HCT116 (cell line): ENCODE measurements around the gene ZSWIM5. TPM values are rescaled to one million over a fixed set of nuclear protein-coding genes. Genes with fewer than 3 reads are reported as not detected.
"Not testable (repeated sequence)": the region's sequence is repeated elsewhere in the genome, so short reads cannot be mapped to it uniquely, and the experiment has no call there.

Source experiments
- ATAC-seq: fragments of 200-7000 bp; cut with Tn5 transposase; 2 replicates; pipeline ENCODE4 v1.9.1; 2020; ENCODE audit warnings: mild to moderate bottlenecking, moderate library complexity
- BruUV-seq: library from RNA; stranded (reverse); fragments of 400-500 nt; replicated peaks from 2 replicates; lab custom pipeline; 2021; lab: Mats Ljungman, UMichigan
- CTCF ChIA-PET: fragments of 300-600 bp; sonication (Branson Sonifier 250); formaldehyde crosslinking; loops from one replicate; lab custom pipeline; 2021; ENCODE audit warnings: antibody characterized with exemption; lab: Charles Lee
- POLR2A ChIA-PET: fragments of 300-600, 350-600 bp; sonication (Branson Sonifier 250); formaldehyde crosslinking; loops from one replicate; lab custom pipeline; 2021; ENCODE audit warnings: antibody characterized with exemption; lab: Charles Lee
- RAD21 ChIA-PET, 2 experiments: fragments of 300-600 bp; sonication (Branson Sonifier 250); formaldehyde crosslinking; loops; one replicate each; lab custom pipeline; 2023; ENCODE audit warnings: low total read pairs in 2 of 2; ENCODE audit not compliant: uncharacterized antibody in 2 of 2, unreplicated experiment in 2 of 2, low non-redundant PET in 1 of 2; lab: Charles Lee
- DNase-seq: peaks from one replicate; pipeline ENCODE4 v3.0.0-alpha.2; 2010; ENCODE audit warnings: low read depth, low spot score
- H2AFZ ChIP-seq: fragments of 200-600 bp; shearing (Covaris generic), sonication (generic); 2 replicates; pipeline ENCODE4 v1.6.1; 2017; ENCODE audit warnings: low read depth, mixed run types, mixed read lengths, antibody characterized with exemption, low read length; ENCODE audit not compliant: poor library complexity, severe bottlenecking
- H3K27ac ChIP-seq: 2 replicates; pipeline ENCODE4 v1.5.1; 2012; ENCODE audit warnings: low read depth, low read length
- H3K27me3 ChIP-seq: fragments of 200-600 bp; sonication (generic); 2 replicates; pipeline ENCODE4 v1.6.1; 2016; ENCODE audit warnings: mixed run types, low read length, mixed read lengths; ENCODE audit not compliant: insufficient read depth
- H3K36me3 ChIP-seq, 2 experiments: fragments of 200-500 bp in 1 of 2; fragments of 200-600 bp in 1 of 2; sonication (Bioruptor generic) in 1 of 2; sonication (generic) in 1 of 2; 2 replicates each; pipeline versions ENCODE4 v1.5.1 to v1.6.1; 2014 to 2016; ENCODE audit warnings: low read length in 2 of 2, inconsistent platforms in 1 of 2, mixed read lengths in 1 of 2, mixed run types in 1 of 2; ENCODE audit not compliant: insufficient read depth in 2 of 2, control insufficient read depth in 1 of 2
- H3K4me1 ChIP-seq, 2 experiments: fragments of 200-600 bp in 1 of 2; sonication (generic) in 1 of 2; 2 replicates each; pipeline versions ENCODE4 v1.5.1 to v1.6.1; 2012 to 2017; ENCODE audit warnings: low read length in 2 of 2, inconsistent platforms in 1 of 2, mild to moderate bottlenecking in 1 of 2, mixed read lengths in 1 of 2, mixed run types in 1 of 2, moderate library complexity in 1 of 2; ENCODE audit not compliant: insufficient read depth in 2 of 2, control insufficient read depth in 1 of 2
- H3K4me2 ChIP-seq: fragments of 200-600 bp; sonication (generic); 2 replicates; pipeline ENCODE4 v1.6.1; 2017; ENCODE audit warnings: mixed run types, low read length, mixed read lengths
- H3K4me3 ChIP-seq, 2 experiments: fragments of 200-600 bp in 1 of 2; sonication (generic) in 1 of 2; replicated peaks in 1 of 2; 2 replicates each; pipeline ENCODE4 v1.5.1; 2011 to 2016; ENCODE audit warnings: low read length in 2 of 2, control low read depth in 1 of 2, low read depth in 1 of 2, mild to moderate bottlenecking in 1 of 2, mixed read lengths in 1 of 2, mixed run types in 1 of 2
- H3K79me2 ChIP-seq: fragments of 200-600 bp; sonication (generic); 2 replicates; pipeline ENCODE4 v1.6.1; 2017; ENCODE audit warnings: mild to moderate bottlenecking, mixed run types, low read length, moderate library complexity, mixed read lengths; ENCODE audit not compliant: insufficient read depth
- H3K9ac ChIP-seq: fragments of 200-600 bp; sonication (generic); 2 replicates; pipeline ENCODE4 v1.6.1; 2016; ENCODE audit warnings: low read length, mixed read lengths
- H3K9me2 ChIP-seq: fragments of 200-600 bp; sonication (generic), shearing (Covaris generic); 2 replicates; pipeline ENCODE4 v1.6.1; 2017; ENCODE audit warnings: mixed run types, mild to moderate bottlenecking, moderate library complexity; ENCODE audit not compliant: insufficient read depth
- H3K9me3 ChIP-seq, 2 experiments: fragments of 200-500 bp in 1 of 2; fragments of 200-600 bp in 1 of 2; sonication (Bioruptor generic) in 1 of 2; sonication (generic) in 1 of 2; 2 replicates each; pipeline ENCODE4 v1.6.1; 2014 to 2017; ENCODE audit warnings: low read length in 2 of 2, mixed read lengths in 2 of 2, inconsistent platforms in 1 of 2, low read depth in 1 of 2, mild to moderate bottlenecking in 1 of 2, mixed run types in 1 of 2, moderate library complexity in 1 of 2; ENCODE audit not compliant: control insufficient read depth in 1 of 2, insufficient read depth in 1 of 2
- H4K20me1 ChIP-seq: fragments of 200-600 bp; sonication (generic), shearing (Covaris generic); 2 replicates; pipeline ENCODE4 v1.6.1; 2017; ENCODE audit warnings: mixed run types, mild to moderate bottlenecking, moderate library complexity; ENCODE audit not compliant: insufficient read depth
- CEBPB ChIP-seq: IDR thresholded peaks from 2 replicates; pipeline ENCODE4 v1.6.1; 2012; ENCODE audit warnings: low read depth
- ELF1 ChIP-seq: IDR thresholded peaks from 2 replicates; pipeline ENCODE4 v1.6.1; 2012; ENCODE audit warnings: low read depth, borderline replicate concordance
- EZH2phosphoT487 ChIP-seq: fragments of 200-600 bp; IDR thresholded peaks from 2 replicates; pipeline ENCODE4 v1.6.1; 2018; ENCODE audit warnings: antibody characterized with exemption, borderline replicate concordance
- POLR2A ChIP-seq: IDR thresholded peaks from 2 replicates; pipeline ENCODE4 v1.7.0; 2011; ENCODE audit warnings: borderline replicate concordance; ENCODE audit not compliant: insufficient read depth, insufficient read length; ENCODE audit errors: extremely low read depth
- POLR2AphosphoS5 ChIP-seq: IDR thresholded peaks from 2 replicates; pipeline ENCODE4 v1.6.1; 2011; ENCODE audit warnings: mild to moderate bottlenecking, low read depth, low read length, moderate library complexity
- SRF ChIP-seq: IDR thresholded peaks from 2 replicates; pipeline ENCODE4 v1.6.1; 2012; ENCODE audit warnings: low read depth
- ZFX ChIP-seq: fragments of 450-650 bp; IDR thresholded peaks from 2 replicates; pipeline ENCODE4 v1.6.1; 2017
- ZNF274 ChIP-seq: fragments of 200-500 bp; sonication (Bioruptor generic); IDR thresholded peaks from 2 replicates; pipeline ENCODE4 v1.6.1; 2014; ENCODE audit warnings: mild to moderate bottlenecking, low read depth, low read length, inconsistent platforms
- intact Hi-C: fragments of 100-400 bp; cut with micrococcal nuclease; formaldehyde crosslinking; loops from 2 replicates; pipeline ENCODE4 v1.10.0; 2022
- total RNA-seq: library from RNA; stranded (reverse); gene quantifications from one replicate; pipeline ENCODE4 v1.2.1, GENCODE V29; 2021; ENCODE audit not compliant: unreplicated experiment
- TF ChIP-seq, protein P1 (sequence below): IDR thresholded peaks from 2 replicates; pipeline ENCODE4 v1.6.1; 2012
- TF ChIP-seq, protein P2 (sequence below): IDR thresholded peaks from 2 replicates; pipeline ENCODE4 v1.6.1; 2012
- TF ChIP-seq, protein P3 (sequence below): IDR thresholded peaks from 2 replicates; pipeline ENCODE4 v1.6.1; 2012; ENCODE audit warnings: low read depth
- TF ChIP-seq, protein P4 (sequence below): IDR thresholded peaks from 2 replicates; pipeline ENCODE4 v1.6.1; 2011; ENCODE audit warnings: mild to moderate bottlenecking, low read length, moderate library complexity; ENCODE audit not compliant: insufficient replicate concordance; ENCODE audit errors: extremely low read depth

The ZSWIM5 gene
- total RNA-seq, 1 experiment from 2014 or later = 1.1 TPM

DNA sequence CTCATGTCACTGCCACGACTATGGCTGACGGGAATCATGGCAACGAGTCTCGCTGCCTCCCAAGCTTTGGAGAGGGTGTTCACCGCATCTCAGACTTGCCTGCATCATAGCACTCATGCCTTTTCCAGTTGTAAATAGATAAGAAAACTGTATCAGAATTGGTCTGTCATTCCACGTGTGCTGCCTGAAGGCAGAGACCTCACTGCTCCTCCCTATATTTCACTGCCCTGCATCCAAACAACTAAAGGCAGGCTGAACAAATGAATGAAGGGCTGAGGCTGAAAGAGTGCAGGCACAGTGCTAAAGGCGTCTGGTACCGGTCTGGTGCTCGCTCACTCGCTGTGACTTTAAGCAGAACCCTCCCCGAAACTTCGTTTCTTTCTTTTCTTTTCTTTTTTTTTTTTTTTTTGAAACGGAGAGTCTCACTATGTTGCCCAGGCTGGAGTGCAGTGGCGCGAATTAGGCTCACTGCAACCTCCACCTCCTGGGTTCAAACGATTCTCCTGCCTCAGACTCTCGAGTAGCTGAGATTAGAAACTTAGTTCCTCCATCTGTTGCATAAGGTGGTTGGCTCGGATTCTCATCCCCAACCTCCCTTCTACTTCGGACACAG is 220.6 kb downstream of the ZSWIM5 start:
- H3K4me3 ChIP-seq = peak overlapping the region; percentile 79 to 94
- peak overlapping the region; percentile 76 for H3K9ac ChIP-seq
- H3K9me2 ChIP-seq = no peaks in the 10 kb centered on the region
- no peaks in the 10 kb centered on the region for H3K27me3 ChIP-seq
- no peaks in the 10 kb centered on the region for H3K9me3 ChIP-seq
- ChIA-PET POLR2A (interaction anchor here (0.7 to 1.8 kb wide), 3 partner anchors 23 to 264 kb away, joined by 3 to 6 read pairs (median 4); partner anchors contain the start of gene HECTD3), RAD21 (interaction anchor here in 1 of 2 experiments (1.9 kb wide), 1 partner anchor 25 kb away, joined by 5 read pairs; the partner anchor contains the start of gene HECTD3), CTCF (no interaction called here)
- peaks cover 0 to 14% of the 10 kb centered on the region in 2 experiments; a peak in 2 of 4 replicates for H3K4me1 ChIP-seq
- DNase-seq = no peak
- no peak overlapping the region; the same call in 1 of the 2 replicates for H3K27ac ChIP-seq
- TF ChIP-seq, protein P1, sequence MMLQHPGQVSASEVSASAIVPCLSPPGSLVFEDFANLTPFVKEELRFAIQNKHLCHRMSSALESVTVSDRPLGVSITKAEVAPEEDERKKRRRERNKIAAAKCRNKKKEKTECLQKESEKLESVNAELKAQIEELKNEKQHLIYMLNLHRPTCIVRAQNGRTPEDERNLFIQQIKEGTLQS = no peak
- TF ChIP-seq EZH2phosphoT487 = no peak
- TF ChIP-seq, protein P2, sequence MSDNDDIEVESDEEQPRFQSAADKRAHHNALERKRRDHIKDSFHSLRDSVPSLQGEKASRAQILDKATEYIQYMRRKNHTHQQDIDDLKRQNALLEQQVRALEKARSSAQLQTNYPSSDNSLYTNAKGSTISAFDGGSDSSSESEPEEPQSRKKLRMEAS = no peak
- no peak for TF ChIP-seq ZFX
- no peak for TF ChIP-seq ZNF274
- TF ChIP-seq, protein P3, sequence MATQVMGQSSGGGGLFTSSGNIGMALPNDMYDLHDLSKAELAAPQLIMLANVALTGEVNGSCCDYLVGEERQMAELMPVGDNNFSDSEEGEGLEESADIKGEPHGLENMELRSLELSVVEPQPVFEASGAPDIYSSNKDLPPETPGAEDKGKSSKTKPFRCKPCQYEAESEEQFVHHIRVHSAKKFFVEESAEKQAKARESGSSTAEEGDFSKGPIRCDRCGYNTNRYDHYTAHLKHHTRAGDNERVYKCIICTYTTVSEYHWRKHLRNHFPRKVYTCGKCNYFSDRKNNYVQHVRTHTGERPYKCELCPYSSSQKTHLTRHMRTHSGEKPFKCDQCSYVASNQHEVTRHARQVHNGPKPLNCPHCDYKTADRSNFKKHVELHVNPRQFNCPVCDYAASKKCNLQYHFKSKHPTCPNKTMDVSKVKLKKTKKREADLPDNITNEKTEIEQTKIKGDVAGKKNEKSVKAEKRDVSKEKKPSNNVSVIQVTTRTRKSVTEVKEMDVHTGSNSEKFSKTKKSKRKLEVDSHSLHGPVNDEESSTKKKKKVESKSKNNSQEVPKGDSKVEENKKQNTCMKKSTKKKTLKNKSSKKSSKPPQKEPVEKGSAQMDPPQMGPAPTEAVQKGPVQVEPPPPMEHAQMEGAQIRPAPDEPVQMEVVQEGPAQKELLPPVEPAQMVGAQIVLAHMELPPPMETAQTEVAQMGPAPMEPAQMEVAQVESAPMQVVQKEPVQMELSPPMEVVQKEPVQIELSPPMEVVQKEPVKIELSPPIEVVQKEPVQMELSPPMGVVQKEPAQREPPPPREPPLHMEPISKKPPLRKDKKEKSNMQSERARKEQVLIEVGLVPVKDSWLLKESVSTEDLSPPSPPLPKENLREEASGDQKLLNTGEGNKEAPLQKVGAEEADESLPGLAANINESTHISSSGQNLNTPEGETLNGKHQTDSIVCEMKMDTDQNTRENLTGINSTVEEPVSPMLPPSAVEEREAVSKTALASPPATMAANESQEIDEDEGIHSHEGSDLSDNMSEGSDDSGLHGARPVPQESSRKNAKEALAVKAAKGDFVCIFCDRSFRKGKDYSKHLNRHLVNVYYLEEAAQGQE = no peak
- no peak for TF ChIP-seq POLR2AphosphoS5
- no peak for TF ChIP-seq SRF
- TF ChIP-seq POLR2A = no peak
- TF ChIP-seq, protein P4, sequence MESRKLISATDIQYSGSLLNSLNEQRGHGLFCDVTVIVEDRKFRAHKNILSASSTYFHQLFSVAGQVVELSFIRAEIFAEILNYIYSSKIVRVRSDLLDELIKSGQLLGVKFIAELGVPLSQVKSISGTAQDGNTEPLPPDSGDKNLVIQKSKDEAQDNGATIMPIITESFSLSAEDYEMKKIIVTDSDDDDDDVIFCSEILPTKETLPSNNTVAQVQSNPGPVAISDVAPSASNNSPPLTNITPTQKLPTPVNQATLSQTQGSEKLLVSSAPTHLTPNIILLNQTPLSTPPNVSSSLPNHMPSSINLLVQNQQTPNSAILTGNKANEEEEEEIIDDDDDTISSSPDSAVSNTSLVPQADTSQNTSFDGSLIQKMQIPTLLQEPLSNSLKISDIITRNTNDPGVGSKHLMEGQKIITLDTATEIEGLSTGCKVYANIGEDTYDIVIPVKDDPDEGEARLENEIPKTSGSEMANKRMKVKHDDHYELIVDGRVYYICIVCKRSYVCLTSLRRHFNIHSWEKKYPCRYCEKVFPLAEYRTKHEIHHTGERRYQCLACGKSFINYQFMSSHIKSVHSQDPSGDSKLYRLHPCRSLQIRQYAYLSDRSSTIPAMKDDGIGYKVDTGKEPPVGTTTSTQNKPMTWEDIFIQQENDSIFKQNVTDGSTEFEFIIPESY = no peak
- no peak for TF ChIP-seq ELF1
- TF ChIP-seq CEBPB = no peak
- H3K79me2 ChIP-seq = peaks cover 19% of the 10 kb centered on the region
- H2AFZ ChIP-seq = peak overlapping the region; percentile 59
- 0 out of 4 replicates have a peak, but pooled peaks cover 0 to 2% of the 10 kb centered on the region in 2 experiments for H3K36me3 ChIP-seq
- BruUV-seq = TSS peak; percentile 76
- H3K4me2 ChIP-seq = peak overlapping the region; percentile 89
- intact Hi-C loops = no loop called here
- H4K20me1 ChIP-seq = no peaks in the 10 kb centered on the region
- peak; percentile 16 for ATAC-seq

DNA sequence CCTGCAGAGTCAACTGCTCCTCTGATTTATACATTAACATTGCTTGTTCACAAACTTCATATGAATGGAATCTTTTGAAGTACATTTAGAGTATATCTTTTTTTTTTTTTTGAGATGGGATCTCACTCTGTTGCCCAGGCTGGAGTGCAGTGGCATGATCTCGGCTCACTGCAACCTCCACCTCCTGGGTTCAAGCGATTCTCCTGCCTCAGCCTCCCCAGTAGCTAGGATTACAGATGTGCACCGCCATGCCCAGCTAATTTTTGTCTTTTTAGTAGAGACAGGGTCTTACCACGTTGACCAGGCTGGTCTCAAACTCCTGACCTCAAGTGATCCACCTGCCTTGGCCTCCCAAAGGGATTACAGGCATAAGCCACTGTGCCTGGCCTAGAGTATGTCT is 229.0 kb downstream of the ZSWIM5 start:
- H3K27ac ChIP-seq, H3K4me1 ChIP-seq, H3K27me3 ChIP-seq, DNase-seq, H3K4me3 ChIP-seq, BruUV-seq, H3K4me2 ChIP-seq, H3K9me2 ChIP-seq, intact Hi-C loops, H2AFZ ChIP-seq, POLR2A ChIA-PET, H3K9ac ChIP-seq, RAD21 ChIA-PET, H3K79me2 ChIP-seq, H3K9me3 ChIP-seq, H4K20me1 ChIP-seq, ATAC-seq, CTCF ChIA-PET: not testable (repeated sequence)
- H3K36me3 ChIP-seq = peaks cover 11 to 19% of the 10 kb centered on the region in 2 experiments; a peak in 3 of 4 replicates
